Measurements from ENCODE around the gene PKD1L1.

DNA sequence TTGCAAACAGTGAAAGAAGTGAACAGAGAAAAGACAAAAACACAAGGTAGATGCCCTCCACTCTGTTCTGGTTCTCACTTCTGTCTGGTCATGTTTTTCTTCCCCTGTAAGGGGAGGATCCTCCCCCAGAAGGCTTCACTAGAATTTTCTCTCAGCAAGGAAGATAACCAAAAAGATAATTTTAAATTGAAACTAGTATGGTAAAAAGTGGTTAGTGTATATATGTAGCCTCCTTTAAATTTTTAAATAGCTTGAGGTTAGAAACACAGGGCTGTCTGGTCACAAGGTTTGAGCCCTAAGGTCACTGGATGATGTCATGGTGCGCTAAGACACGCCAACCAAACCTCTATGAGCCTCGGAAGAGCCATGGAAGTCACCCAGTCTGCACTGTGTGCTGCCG lies 5.6 kb upstream of the PKD1L1 start:
- TF ChIP-seq, protein P1, sequence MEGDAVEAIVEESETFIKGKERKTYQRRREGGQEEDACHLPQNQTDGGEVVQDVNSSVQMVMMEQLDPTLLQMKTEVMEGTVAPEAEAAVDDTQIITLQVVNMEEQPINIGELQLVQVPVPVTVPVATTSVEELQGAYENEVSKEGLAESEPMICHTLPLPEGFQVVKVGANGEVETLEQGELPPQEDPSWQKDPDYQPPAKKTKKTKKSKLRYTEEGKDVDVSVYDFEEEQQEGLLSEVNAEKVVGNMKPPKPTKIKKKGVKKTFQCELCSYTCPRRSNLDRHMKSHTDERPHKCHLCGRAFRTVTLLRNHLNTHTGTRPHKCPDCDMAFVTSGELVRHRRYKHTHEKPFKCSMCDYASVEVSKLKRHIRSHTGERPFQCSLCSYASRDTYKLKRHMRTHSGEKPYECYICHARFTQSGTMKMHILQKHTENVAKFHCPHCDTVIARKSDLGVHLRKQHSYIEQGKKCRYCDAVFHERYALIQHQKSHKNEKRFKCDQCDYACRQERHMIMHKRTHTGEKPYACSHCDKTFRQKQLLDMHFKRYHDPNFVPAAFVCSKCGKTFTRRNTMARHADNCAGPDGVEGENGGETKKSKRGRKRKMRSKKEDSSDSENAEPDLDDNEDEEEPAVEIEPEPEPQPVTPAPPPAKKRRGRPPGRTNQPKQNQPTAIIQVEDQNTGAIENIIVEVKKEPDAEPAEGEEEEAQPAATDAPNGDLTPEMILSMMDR (IDR thresholded peaks at IDR 0.05): no peak
- no peak for TF ChIP-seq POLR2A (IDR thresholded peaks at IDR 0.05)
